Lung (tissue), 12 donors: ENCODE data around the gene NFIB. TPM values are rescaled to one million over a fixed set of nuclear protein-coding genes. Genes with fewer than 3 reads are reported as not detected.

Experiments used
- ATAC-seq: fragments of 200-7000 bp; cut with Tn5 transposase; one replicate; pipeline ENCODE4 v1.9.1; 2020; ENCODE audit warnings: moderate number of reproducible peaks; ENCODE audit not compliant: insufficient read depth, low FRiP score
- DNase-seq, 3 donors: peaks; one replicate each; pipeline ENCODE4 v3.0.0-alpha.2; 2013 to 2017
- H3K27ac ChIP-seq, 2 donors: one replicate each; pipeline ENCODE4 v1.5.1; 2013; ENCODE audit warnings: mild to moderate bottlenecking in 2 of 2, moderate library complexity in 2 of 2, control low read depth in 1 of 2, inconsistent platforms in 1 of 2, low read depth in 1 of 2, low read length in 1 of 2
- H3K27me3 ChIP-seq, 3 donors: one replicate each; pipeline ENCODE4 v1.5.1; 2013; ENCODE audit warnings: low read length in 2 of 3; ENCODE audit not compliant: control insufficient read depth in 3 of 3, insufficient read depth in 3 of 3
- H3K36me3 ChIP-seq, 4 donors: one replicate each; pipeline ENCODE4 v1.5.1; 2013; ENCODE audit warnings: low read length in 4 of 4, mild to moderate bottlenecking in 1 of 4, moderate library complexity in 1 of 4; ENCODE audit not compliant: control insufficient read depth in 4 of 4, insufficient read depth in 4 of 4
- H3K4me1 ChIP-seq, 5 donors: one replicate each; pipeline ENCODE4 v1.5.1; 2013; ENCODE audit warnings: low read length in 5 of 5, mild to moderate bottlenecking in 2 of 5, moderate library complexity in 1 of 5; ENCODE audit not compliant: control insufficient read depth in 5 of 5, insufficient read depth in 5 of 5
- H3K4me3 ChIP-seq: one replicate; pipeline ENCODE4 v1.5.1; 2013; ENCODE audit warnings: mild to moderate bottlenecking, control low read depth, moderate library complexity
- H3K9ac ChIP-seq, 2 donors: one replicate each; pipeline ENCODE4 v1.5.1; 2013; ENCODE audit warnings: low read length in 2 of 2, control low read depth in 1 of 2; ENCODE audit not compliant: insufficient read depth in 1 of 2
- H3K9me3 ChIP-seq, 4 donors: one replicate each; pipeline ENCODE4 v1.5.1; 2013; ENCODE audit warnings: low read length in 3 of 4, mild to moderate bottlenecking in 1 of 4, moderate library complexity in 1 of 4; ENCODE audit not compliant: control insufficient read depth in 4 of 4, insufficient read depth in 3 of 4
- WGBS, 2 donors: extraction: QIAGEN DNeasy Blood & Tissue Kit; methylation state at CpG; one replicate each; pipeline ENCODE4 v1.1.7; 2013; 5-methylcytosine and 5-hydroxymethylcytosine counted together
- polyA plus RNA-seq, 2 donors: library from polyadenylated mRNA; stranded (reverse); fragments of 200-250 nt; gene quantifications; one replicate each; pipeline ENCODE4 v1.2.1, GENCODE V29; 2013
- total RNA-seq, 2 donors: library from RNA; depleted of rRNA in 1 of 2; stranded (reverse); fragments of >200 nt in 1 of 2; gene quantifications; one replicate each; pipeline ENCODE4 v1.2.1, GENCODE V29; 2014 to 2021
- TF ChIP-seq, protein P1 (sequence below): IDR thresholded peaks from 2 replicates; pipeline ENCODE4 v1.5.1; 2012; ENCODE audit warnings: mild to moderate bottlenecking; ENCODE audit errors: control extremely low read depth, extremely low read depth
- donor health status: control.
- donor health status: control.
- donor health status: Bipolar disorder and iron deficiency.
- donor health status: healthy.
- donor health status: DM: yes; HTN: yes; CAD: no.

Gene NFIB
- total and polyA plus RNA-seq, 4 donors, result 7.3 to 189 (median 51.0) TPM

GRCh38 chr9:14337615-14338014 is 23.7 kb upstream of the NFIB start:
- WGBS, 2 donors, result 67 to 76% methylated on average over 4 of the region's 4 CpGs
- Histone ChIP-seq H3K9me3 (no peaks in the 10 kb centered on the region), H3K27ac (no peak overlapping the region), H3K4me3 (no peak overlapping the region), H3K9ac (no peak overlapping the region), H3K27me3 (peaks cover 0 to 2% (median 0%) of the 10 kb centered on the region in 3 donors), H3K36me3 (no peaks in the 10 kb centered on the region), H3K4me1 (peaks cover 0 to 21% (median 2%) of the 10 kb centered on the region in 5 donors)
- no peak for ATAC-seq
- peak in 1 of 3 donors; percentile 54 for DNase-seq
- TF ChIP-seq, protein P1, sequence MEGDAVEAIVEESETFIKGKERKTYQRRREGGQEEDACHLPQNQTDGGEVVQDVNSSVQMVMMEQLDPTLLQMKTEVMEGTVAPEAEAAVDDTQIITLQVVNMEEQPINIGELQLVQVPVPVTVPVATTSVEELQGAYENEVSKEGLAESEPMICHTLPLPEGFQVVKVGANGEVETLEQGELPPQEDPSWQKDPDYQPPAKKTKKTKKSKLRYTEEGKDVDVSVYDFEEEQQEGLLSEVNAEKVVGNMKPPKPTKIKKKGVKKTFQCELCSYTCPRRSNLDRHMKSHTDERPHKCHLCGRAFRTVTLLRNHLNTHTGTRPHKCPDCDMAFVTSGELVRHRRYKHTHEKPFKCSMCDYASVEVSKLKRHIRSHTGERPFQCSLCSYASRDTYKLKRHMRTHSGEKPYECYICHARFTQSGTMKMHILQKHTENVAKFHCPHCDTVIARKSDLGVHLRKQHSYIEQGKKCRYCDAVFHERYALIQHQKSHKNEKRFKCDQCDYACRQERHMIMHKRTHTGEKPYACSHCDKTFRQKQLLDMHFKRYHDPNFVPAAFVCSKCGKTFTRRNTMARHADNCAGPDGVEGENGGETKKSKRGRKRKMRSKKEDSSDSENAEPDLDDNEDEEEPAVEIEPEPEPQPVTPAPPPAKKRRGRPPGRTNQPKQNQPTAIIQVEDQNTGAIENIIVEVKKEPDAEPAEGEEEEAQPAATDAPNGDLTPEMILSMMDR, result no peak

- whole genome bisulfite sequencing, 2 donors, result 83 to 98% methylated on average over 1 of the region's 1 CpG
- DNase-seq, result no peak
- peaks cover 0 to 15% (median 2%) of the 10 kb centered on the region in 5 donors for H3K4me1 ChIP-seq
- ATAC-seq, result no peak
- no peaks in the 10 kb centered on the region for H3K27me3 ChIP-seq
- TF ChIP-seq, protein P1, result no peak
- H3K9me3 ChIP-seq, result no peaks in the 10 kb centered on the region
- H3K36me3 ChIP-seq, result no peaks in the 10 kb centered on the region
- H3K9ac ChIP-seq, result no peak overlapping the region
- no peak overlapping the region for H3K27ac ChIP-seq
- no peak overlapping the region for H3K4me3 ChIP-seq
These were observed 22.3 kb upstream of the NFIB start for GRCh38 chr9:14336244-14336643.

- TF ChIP-seq, protein P1, result no peak
- Histone ChIP-seq H3K4me3 (no peak overlapping the region), H3K9me3 (no peaks in the 10 kb centered on the region), H3K27me3 (no peaks in the 10 kb centered on the region), H3K27ac (no peak overlapping the region), H3K36me3 (no peaks in the 10 kb centered on the region), H3K4me1 (peaks cover 0 to 14% (median 3%) of the 10 kb centered on the region in 5 donors), H3K9ac (no peak overlapping the region)
- no peak for ATAC-seq
- WGBS, 2 donors, result 88 to 90% methylated on average over 3 of the region's 3 CpGs
- no peak for DNase-seq
These were observed 17.2 kb upstream of the NFIB start for GRCh38 chr9:14331120-14331519.

GRCh38 chr9:14327036-14327435 is 13.1 kb upstream of the NFIB start:
- Histone ChIP-seq H3K27me3 (no peaks in the 10 kb centered on the region), H3K36me3 (no peaks in the 10 kb centered on the region), H3K4me3 (no peak overlapping the region), H3K9me3 (no peaks in the 10 kb centered on the region), H3K4me1 (peaks cover 0 to 26% (median 3%) of the 10 kb centered on the region in 5 donors), H3K27ac (no peak overlapping the region), H3K9ac (no peak overlapping the region)
- TF ChIP-seq, protein P1, result no peak
- ATAC-seq (no peak), DNase-seq (peak in 2 of 3 donors; percentile 29 to 47)
- WGBS, 2 donors, result 83 to 91% methylated on average over 4 of the region's 4 CpGs
